Activated gamma-delta T cell treated with Interleukin-2 at 50 U/mL for 16 hours (primary cell): Measurements from ENCODE around the gene PKD1.
"Not testable (repeated sequence)": the region's sequence is repeated elsewhere in the genome, so short reads cannot be mapped to it uniquely, and the experiment has no call there.

Source experiments
- DNase-seq: peaks from one replicate; pipeline ENCODE4 v3.0.0-alpha.2; 2020

The PKD1 gene

DNA sequence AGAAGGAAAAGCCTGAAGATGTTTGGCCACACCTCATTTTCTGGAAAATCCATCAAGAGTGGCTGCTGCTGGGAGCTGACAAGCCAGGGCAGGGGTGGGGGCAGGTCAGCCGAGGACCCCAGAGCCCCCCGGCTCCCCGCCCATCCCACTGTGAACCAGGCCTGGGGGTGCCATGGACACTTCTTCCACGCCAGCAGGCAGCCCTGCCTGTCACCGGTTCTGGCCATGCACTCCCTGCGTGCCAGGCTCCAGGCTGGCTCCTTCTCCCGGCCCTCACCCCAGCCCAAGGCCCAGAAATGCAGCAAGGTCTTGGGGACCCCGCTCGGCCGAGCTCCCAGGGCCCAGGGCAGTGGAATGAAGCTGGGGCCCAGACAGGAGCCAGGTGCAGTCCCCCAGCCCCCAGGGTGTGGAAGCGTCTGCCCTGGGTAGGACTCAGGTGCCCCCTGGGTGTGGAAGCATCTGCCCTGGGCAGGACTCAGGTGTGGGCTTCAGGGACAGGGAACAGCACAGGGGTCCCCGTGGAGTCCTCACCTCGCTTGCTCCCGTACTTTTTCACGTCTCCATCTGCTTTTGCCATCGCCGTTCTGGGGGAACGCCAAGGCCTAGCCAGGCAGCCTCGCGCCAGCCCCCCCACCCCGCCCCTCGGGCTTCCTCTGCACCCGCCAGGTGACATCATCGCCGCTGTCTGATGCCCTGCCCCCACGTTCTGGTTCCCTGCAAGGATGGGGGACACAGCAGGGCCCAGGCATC, 12.6 kb downstream of the PKD1 start:
- not testable (repeated sequence) for DNase-seq

DNA sequence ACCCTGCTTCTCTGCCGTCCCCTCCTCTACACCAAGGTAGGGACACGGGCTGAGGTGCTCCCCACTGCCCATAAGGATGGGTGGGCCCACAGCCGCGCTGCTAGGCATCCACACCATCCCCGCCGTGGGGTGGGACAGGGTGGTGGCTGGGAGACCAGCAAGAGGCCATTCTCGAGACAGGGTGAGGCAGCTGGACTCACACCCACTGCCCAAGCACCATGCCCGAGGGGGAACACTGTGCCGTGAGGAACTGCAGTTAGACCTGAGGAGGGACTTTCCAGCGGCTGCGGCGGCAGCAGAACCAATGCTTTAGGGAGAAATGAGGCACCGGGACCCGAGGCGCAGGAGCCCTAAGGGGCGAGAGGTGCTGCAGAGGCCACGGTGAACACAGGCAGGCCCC, 13.3 kb downstream of the PKD1 start:
- no peak for DNase-seq

DNA sequence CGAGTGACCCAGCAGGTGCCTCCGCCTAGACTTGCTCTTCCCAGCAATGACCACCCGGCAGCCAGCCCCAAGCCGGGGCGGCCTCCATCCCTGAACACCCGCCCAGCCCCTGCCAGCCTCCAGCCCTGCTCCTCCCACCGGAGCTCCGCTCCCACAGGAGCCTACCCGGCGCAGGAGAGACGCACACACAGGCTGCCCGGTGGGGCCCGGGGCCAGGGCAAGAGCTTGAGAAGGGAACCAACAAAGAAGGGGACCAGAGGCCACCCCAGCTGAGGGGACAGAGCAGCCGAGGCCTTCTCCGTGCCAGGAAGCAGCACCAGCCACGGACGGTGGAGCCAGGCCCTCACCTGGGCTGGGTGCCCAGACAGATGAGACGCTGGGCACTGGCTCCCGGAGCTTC, 13.8 kb downstream of the PKD1 start:
- no peak for DNase-seq

DNA sequence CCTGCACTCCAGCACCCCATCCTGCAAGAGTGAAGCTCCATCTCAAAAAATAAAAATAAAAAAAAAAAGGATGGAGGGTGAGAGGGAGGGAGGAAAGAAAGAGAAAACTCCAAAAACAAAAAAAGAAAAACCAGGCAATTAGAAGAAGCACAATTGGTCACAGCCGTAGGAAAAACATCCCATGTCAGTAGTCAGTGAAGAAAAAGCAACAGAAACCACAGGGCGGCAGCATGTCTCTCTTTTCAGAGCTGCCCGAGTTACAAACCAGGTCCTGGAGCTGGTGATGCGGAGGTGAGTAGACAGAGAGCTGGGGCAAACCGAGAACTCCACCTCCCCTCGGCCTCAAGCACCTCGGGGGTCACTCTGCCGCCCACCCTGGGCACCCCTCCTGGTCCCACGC, 14.4 kb downstream of the PKD1 start:
- not testable (repeated sequence) for DNase-seq

GRCh38 chr16:2117960-2118722, 17.6 kb downstream of the PKD1 start:
- DNase-seq = not testable (repeated sequence)

DNA sequence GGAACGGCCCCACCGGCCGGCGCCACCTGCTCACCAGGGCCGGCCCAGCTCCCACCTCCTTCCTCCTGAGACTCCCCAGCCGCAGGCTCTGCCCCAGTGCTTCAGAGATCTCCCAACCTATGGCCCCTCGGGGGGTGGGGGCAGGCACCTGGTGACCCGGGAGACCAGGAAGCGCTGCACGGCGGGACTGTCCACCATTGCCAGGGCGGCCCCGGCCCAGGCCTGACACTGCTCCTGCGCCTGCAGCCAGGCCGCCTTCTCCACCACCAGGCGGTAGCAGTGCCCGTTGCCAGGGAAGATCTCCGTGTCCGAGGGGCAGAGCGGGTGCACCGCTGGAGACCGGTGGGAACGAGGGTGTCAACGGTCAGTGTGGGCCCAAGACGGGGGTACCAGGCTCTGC, 18.4 kb downstream of the PKD1 start:
- not testable (repeated sequence) for DNase-seq

- not testable (repeated sequence) for DNase-seq
Observed at GRCh38 chr16:2116428-2116827, 19.3 kb downstream of the PKD1 start.

- no peak for DNase-seq
Observed at GRCh38 chr16:2115591-2115973, 20.1 kb downstream of the PKD1 start.

GRCh38 chr16:2114885-2115590, 20.7 kb downstream of the PKD1 start:
- not testable (repeated sequence) for DNase-seq

DNA sequence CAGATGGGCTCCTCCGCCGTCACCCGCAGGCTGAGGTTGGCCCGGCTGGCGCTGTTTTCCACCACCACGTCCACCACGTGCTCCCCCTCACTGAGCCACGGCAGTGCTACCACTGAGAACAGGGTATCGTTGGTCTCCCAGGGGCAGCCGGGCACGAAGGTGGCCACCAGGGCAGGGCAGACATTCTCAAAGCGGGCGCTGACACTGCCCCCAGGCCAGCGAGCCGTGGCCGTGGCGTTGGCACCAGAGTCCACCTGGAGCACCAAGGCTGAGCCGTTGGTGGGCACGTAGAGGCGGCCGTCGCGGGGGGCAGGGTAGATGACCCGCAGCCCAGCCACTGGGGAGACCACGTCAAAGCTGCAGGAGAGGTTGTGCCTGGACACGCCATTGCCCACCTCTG, 21.5 kb downstream of the PKD1 start:
- DNase-seq = not testable (repeated sequence)

DNA sequence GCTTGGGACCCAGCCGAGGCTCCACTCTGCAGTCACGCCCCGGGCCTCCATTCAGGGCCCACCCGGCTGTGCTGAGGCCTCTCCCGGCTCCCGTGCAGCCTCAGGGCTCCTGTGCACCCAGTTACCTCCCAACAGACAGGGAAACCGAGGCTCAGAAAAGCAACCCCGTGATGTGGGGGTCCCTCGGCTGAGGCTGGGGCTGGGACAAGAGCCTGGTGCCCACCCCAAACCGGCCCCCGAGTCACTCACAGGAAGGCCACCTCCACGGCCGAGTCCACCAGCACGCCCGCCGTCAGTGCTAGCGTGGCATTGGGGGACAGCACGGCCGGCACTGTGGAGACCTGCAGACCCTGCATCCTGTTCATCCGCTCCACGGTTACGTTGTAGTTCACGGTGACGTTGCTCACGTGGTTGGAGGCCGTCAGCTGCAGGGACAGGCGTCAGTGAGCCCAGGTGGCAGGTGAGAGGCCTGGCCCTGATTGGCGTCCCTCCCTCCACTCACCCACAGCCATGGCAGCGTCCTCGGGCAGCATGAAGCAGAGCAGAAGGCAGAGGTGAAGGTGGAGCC, 23.1 kb downstream of the PKD1 start:
- DNase-seq = not testable (repeated sequence)

DNA sequence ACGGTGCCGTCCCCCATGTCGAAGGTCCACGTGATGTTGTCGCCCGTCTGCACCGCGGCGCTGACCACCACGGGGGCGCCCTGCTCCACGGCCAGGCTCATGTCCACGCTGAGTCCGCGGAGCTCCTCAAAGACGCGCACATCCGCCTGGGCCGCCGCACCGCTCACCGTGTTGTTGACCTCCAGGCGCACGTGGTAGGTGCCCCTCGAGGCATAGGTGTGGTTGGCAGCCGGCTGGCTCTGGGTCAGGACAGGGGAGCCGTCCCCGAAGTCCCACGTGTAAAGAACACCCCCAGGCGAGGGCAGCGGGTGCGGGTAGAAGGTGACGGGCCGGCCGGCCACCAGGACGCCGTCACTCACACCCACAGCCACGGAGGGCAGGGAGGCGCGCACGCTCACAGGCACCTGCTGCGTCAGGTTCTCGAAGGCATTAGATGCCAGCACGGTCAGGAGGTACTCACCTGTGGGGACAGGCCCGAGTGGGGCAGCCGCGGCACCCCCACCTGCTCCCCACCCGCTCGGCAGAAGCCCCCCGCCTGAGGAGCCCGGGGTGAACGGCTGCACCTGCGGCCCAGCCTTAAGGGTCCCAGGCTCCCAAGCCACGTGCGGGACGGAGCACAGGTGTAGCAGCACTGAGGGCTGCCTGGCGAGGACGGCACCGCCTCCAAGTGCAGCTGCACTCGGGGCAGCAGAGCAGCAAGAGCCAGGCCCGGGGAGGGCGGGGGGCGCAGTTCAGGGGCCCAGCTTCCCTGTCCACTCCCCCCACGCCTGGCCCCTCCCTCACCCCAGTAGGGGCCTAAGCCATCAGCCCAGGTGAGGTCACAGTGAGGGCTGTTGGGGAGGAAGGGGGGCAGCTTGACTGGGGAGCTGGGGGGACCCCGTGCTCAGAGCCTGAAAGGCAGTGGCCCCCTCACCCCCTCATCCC, 24.0 kb downstream of the PKD1 start:
- not testable (repeated sequence) for DNase-seq

DNA sequence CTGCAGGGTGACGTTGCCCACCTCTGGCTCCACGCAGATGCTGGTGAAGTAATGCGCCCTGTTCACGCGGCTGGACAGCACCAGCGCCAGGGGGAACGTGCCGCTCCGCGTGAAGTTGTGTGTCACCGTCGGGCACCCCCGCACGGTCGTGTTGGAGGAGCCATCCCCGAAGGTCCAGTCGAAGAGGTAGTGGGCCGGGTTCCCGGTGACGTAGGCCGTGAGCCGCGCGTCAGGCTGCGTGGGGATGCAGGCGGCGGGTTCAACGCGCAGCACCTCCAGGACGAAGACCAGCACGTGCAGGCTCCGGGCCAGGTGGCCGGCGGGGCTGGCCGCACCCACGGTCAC, 24.7 kb downstream of the PKD1 start:
- DNase-seq = not testable (repeated sequence)

DNA sequence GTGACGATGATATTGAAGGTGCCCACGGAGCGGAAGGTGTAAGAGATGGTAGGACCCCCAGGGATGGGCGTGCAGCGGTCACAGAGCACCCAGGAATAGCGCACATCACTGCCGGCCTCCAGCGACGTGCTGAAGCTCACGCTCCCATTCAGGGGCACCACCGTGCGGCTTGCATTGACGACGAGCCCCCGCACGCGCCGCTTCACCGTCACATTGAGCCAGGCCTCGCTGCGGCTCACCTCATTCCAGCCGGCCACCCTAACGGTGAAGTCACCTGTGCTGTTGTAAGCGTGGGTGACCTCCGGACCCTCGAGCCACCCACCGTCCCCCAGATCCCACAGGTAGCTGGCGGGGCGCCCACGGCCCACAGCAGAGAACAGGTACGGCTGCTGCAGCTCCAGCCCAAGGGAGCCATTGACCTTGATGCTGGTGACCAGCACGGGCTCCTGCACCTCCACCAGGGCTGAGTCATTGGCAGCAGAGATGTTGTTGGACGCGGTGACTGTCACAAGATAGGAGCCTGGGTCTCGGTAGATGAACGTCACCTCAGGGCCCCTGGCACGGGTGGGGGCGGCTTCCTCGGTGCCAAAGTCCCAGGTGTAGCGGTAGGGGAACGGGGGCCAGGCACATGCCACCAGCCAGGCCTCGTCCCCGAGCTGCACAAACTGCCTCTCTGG, 25.2 kb downstream of the PKD1 start:
- not testable (repeated sequence) for DNase-seq

GRCh38 chr16:2109872-2110271, 25.8 kb downstream of the PKD1 start:
- DNase-seq = not testable (repeated sequence)

GRCh38 chr16:2109271-2109580, 26.5 kb downstream of the PKD1 start:
- not testable (repeated sequence) for DNase-seq

DNA sequence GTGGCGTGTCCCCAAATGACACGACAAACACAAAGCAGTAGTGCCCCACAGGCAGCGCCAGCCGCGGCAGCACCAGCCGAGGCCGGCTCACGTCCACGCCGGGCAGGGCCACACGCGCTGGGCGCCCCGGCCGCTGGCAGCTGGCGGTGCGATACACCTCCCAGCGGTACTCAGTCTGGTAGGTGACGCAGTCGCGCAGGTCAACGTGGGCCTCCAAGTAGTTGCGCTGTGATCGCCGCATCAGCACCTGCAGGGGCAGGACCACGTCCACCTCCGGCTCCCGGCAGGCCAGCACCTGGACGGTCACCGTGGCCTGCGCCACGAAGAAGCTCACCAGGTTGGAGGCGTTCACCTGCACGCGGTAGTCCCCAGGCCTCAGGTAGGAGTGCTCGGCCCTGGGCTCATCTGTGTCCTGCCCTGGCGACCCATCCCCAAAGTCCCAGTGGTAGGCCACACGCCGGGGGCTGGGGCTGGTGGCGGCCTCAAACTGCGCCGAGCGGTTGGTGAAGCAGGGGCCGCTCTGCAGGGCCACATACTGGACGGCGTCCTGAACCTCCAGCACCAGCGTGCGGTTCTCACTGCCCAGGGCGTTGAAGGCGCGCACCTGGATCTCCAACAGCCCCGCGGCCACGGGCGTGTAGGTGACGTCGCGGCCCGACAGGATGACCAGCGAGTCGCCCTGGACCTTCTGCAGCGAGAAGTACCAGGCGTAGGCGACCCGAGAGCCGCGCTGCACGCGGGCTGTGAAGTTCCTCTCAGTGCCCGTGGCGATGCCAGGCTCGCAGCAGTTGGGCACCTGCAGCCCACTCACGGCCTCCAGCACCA, 27.0 kb downstream of the PKD1 start:
- not testable (repeated sequence) for DNase-seq

GRCh38 chr16:2107791-2108125, 27.9 kb downstream of the PKD1 start:
- not testable (repeated sequence) for DNase-seq

- not testable (repeated sequence) for DNase-seq
Observed at GRCh38 chr16:2107121-2107790, 28.4 kb downstream of the PKD1 start.

- DNase-seq = not testable (repeated sequence)
Observed at GRCh38 chr16:2106211-2106610, 29.5 kb downstream of the PKD1 start.
